ENCODE results near the gene RPP40. TPM values are rescaled to one million over a fixed set of nuclear protein-coding genes. Genes with fewer than 3 reads are reported as not detected.
A peak's percentile ranks its signal among the peaks of the same experiment; 100 is the strongest.

The RPP40 gene
- total RNA-seq, 1 experiment from 2014 or later, result 11.6 TPM

- BruUV-seq (replicated peaks), result no TSS peak
- peaks cover 2% of the 10 kb centered on the region for H3K27me3 Mint-ChIP-seq (ENCODE audit: insufficient read depth, unreplicated experiment)
- Histone ChIP-seq H3K9me3 (no peaks in the 10 kb centered on the region), H3K36me3 (ENCODE audit: control insufficient read depth, insufficient read depth, low read length) (no peaks in the 10 kb centered on the region), H3K27me3 (replicated peaks; ENCODE audit: control insufficient read depth, insufficient read depth, low read length) (no peaks in the 10 kb centered on the region), H3K4me1 (no peaks in the 10 kb centered on the region), H3K4me3 (ENCODE audit: low read depth, low read length) (no peak overlapping the region)
- no peaks in the 10 kb centered on the region for H3K4me1 Mint-ChIP-seq (ENCODE audit: low read depth, unreplicated experiment)
- ChIA-PET CTCF (no interaction called here), POLR2A (no interaction called here)
- peaks cover 6% of the 10 kb centered on the region for H3K36me3 Mint-ChIP-seq (ENCODE audit: insufficient read depth, unreplicated experiment)
- H3K9me3 Mint-ChIP-seq (ENCODE audit: unreplicated experiment), result no peaks in the 10 kb centered on the region
- no peak overlapping the region for H3K27ac Mint-ChIP-seq (ENCODE audit: unreplicated experiment)
- no peak overlapping the region for H3K4me3 Mint-ChIP-seq (ENCODE audit: unreplicated experiment)
- DNase-seq, result no peak
- intact Hi-C loops (cut with micrococcal nuclease; ENCODE audit: unreplicated experiment), result no loop called here
- TF ChIP-seq CTCF (IDR thresholded peaks at IDR 0.05; ENCODE audit: insufficient read depth in 1 of 2, low read depth in 1 of 2, low read length in 1 of 2, severe bottlenecking in 1 of 2, unreplicated experiment in 1 of 2), result no peak
These were observed 42.3 kb downstream of the RPP40 start for GRCh38 chr6:4961322-4962168.

GRCh38 chr6:4958624-4959023, 45.2 kb downstream of the RPP40 start:
- no peak for TF ChIP-seq CTCF (IDR thresholded peaks at IDR 0.05; ENCODE audit: insufficient read depth in 1 of 2, low read depth in 1 of 2, low read length in 1 of 2, severe bottlenecking in 1 of 2, unreplicated experiment in 1 of 2)
- POLR2A ChIA-PET, result no interaction called here
- peaks cover 2% of the 10 kb centered on the region for H3K27me3 Mint-ChIP-seq (ENCODE audit: insufficient read depth, unreplicated experiment)
- H3K9me3 ChIP-seq, result no peaks in the 10 kb centered on the region
- intact Hi-C loops (cut with micrococcal nuclease; ENCODE audit: unreplicated experiment), result loop anchor here (5.0 kb wide), 1 partner anchor 676 kb away; no protein-coding TSS in a partner anchor
- CTCF ChIA-PET, result no interaction called here
- H3K4me3 ChIP-seq (ENCODE audit: low read depth, low read length), result no peak overlapping the region
- no peaks in the 10 kb centered on the region for H3K4me1 ChIP-seq
- peaks cover 6% of the 10 kb centered on the region for H3K36me3 Mint-ChIP-seq (ENCODE audit: insufficient read depth, unreplicated experiment)
- H3K4me3 Mint-ChIP-seq (ENCODE audit: unreplicated experiment), result no peak overlapping the region
- no TSS peak for BruUV-seq (replicated peaks)
- H3K4me1 Mint-ChIP-seq (ENCODE audit: low read depth, unreplicated experiment), result no peaks in the 10 kb centered on the region
- H3K27ac Mint-ChIP-seq (ENCODE audit: unreplicated experiment), result no peak overlapping the region
- no peaks in the 10 kb centered on the region for H3K27me3 ChIP-seq (replicated peaks; ENCODE audit: control insufficient read depth, insufficient read depth, low read length)
- DNase-seq, result no peak
- no peaks in the 10 kb centered on the region for H3K9me3 Mint-ChIP-seq (ENCODE audit: unreplicated experiment)
- H3K36me3 ChIP-seq (ENCODE audit: control insufficient read depth, insufficient read depth, low read length), result no peaks in the 10 kb centered on the region

GRCh38 chr6:4957521-4958231, 46.2 kb downstream of the RPP40 start:
- no peaks in the 10 kb centered on the region for H3K9me3 Mint-ChIP-seq (ENCODE audit: unreplicated experiment)
- CTCF ChIA-PET, result interaction anchor here (0.5 to 0.6 kb wide), 3 partner anchors 60 to 181 kb away, joined by 3 to 5 read pairs (median 3); no protein-coding TSS in a partner anchor

More at GRCh38 chr6:4957521-4958231, 46.2 kb downstream of the RPP40 start:
- intact Hi-C loops (cut with micrococcal nuclease; ENCODE audit: unreplicated experiment), result loop anchor here (5.0 kb wide), 1 partner anchor 675 kb away; no protein-coding TSS in a partner anchor
- H3K36me3 Mint-ChIP-seq (ENCODE audit: insufficient read depth, unreplicated experiment), result peaks cover 6% of the 10 kb centered on the region
- no peak overlapping the region for H3K4me3 ChIP-seq (ENCODE audit: low read depth, low read length)
- POLR2A ChIA-PET, result no interaction called here
- no peaks in the 10 kb centered on the region for H3K9me3 ChIP-seq
- no peak overlapping the region for H3K4me3 Mint-ChIP-seq (ENCODE audit: unreplicated experiment)
- H3K27me3 Mint-ChIP-seq (ENCODE audit: insufficient read depth, unreplicated experiment), result peaks cover 2% of the 10 kb centered on the region
- H3K4me1 ChIP-seq, result no peaks in the 10 kb centered on the region
- H3K36me3 ChIP-seq (ENCODE audit: control insufficient read depth, insufficient read depth, low read length), result no peaks in the 10 kb centered on the region
- peak in 1 of 2 experiments; percentile 45 for TF ChIP-seq CTCF (IDR thresholded peaks at IDR 0.05; ENCODE audit: insufficient read depth in 1 of 2, low read depth in 1 of 2, low read length in 1 of 2, severe bottlenecking in 1 of 2, unreplicated experiment in 1 of 2)
- H3K4me1 Mint-ChIP-seq (ENCODE audit: low read depth, unreplicated experiment), result no peaks in the 10 kb centered on the region
- DNase-seq, result peak; percentile 45 to 47
- H3K27ac Mint-ChIP-seq (ENCODE audit: unreplicated experiment), result no peak overlapping the region
- H3K27me3 ChIP-seq (replicated peaks; ENCODE audit: control insufficient read depth, insufficient read depth, low read length), result no peaks in the 10 kb centered on the region
- BruUV-seq (replicated peaks), result no TSS peak
